Right lobe of liver (tissue), 6 donors: ENCODE measurements around the gene C7orf25. TPM values are rescaled to one million over a fixed set of nuclear protein-coding genes. Genes with fewer than 3 reads are reported as not detected.
A peak's percentile ranks its signal among the peaks of the same experiment; 100 is the strongest.

Experiments used
- ATAC-seq, 4 donors: fragments of 200-7000 bp; cut with Tn5 transposase; one replicate each; pipeline ENCODE4 v1.9.1; 2020; ENCODE audit warnings: mild to moderate bottlenecking in 4 of 4, moderate library complexity in 4 of 4
- DNase-seq, 3 donors: peaks; one replicate each; pipeline ENCODE4 v3.0.0-alpha.2; 2020
- H3K27ac ChIP-seq, 3 donors: fragments of 200-600 bp; one replicate each; pipeline ENCODE4 v1.8.0; 2022
- H3K27me3 ChIP-seq, 2 donors: fragments of 200-600 bp; one replicate each; pipeline ENCODE4 v1.8.0; 2022
- H3K36me3 ChIP-seq, 4 donors: fragments of 200-600 bp; sonication (generic) in 1 of 4; one replicate each; pipeline versions ENCODE4 v1.5.1 to v1.8.0; 2017 to 2022; ENCODE audit warnings: control low read depth in 1 of 4
- H3K4me1 ChIP-seq, 4 donors: fragments of 200-600 bp; sonication (generic) in 1 of 4; one replicate each; pipeline versions ENCODE4 v1.5.1 to v1.8.0; 2017 to 2022; ENCODE audit warnings: control low read depth in 1 of 4
- H3K4me3 ChIP-seq, 3 donors: fragments of 200-600 bp; one replicate each; pipeline ENCODE4 v1.8.0; 2022
- H3K9me3 ChIP-seq, 4 donors: fragments of 200-600 bp; sonication (generic) in 1 of 4; one replicate each; pipeline versions ENCODE4 v1.5.1 to v1.8.0; 2017 to 2022; ENCODE audit warnings: control low read depth in 1 of 4
- POLR2A ChIP-seq: fragments of 450-650 bp; IDR thresholded peaks from one replicate; pipeline ENCODE4 v1.6.1; 2017; ENCODE audit warnings: antibody characterized with exemption, mild to moderate bottlenecking
- whole genome bisulfite sequencing: methylation state at CpG from one replicate; pipeline ENCODE4 v1.1.6; 2018; ENCODE audit warnings: low coverage, low lambda C conversion rate; ENCODE audit not compliant: insufficient coverage; ENCODE audit errors: missing lambda C conversion rate; 5-methylcytosine and 5-hydroxymethylcytosine counted together
- intact Hi-C, 2 donors: fragments of 100-400 bp; cut with DNase I; formaldehyde crosslinking; loops; one replicate each; pipeline versions ENCODE4 v1.11.2 to v1.14.1; 2022
- total RNA-seq, 6 experiments: library from RNA; depleted of rRNA in 2 of 6; stranded (reverse); fragments of >200 nt in 2 of 6; fragmentation: NEBNext Ultra II Directional in 3 of 6; extraction: Animal tissue kit (Norgen Biotek cat#: 25700) in 3 of 6; gene quantifications; one replicate each; pipeline versions ENCODE4 v1.1.0 to v1.2.4, GENCODE V29; 2016 to 2023
- TF ChIP-seq, protein P1 (sequence below), 4 donors: fragments of 200-600 bp in 3 of 4; fragments of 450-650 bp in 1 of 4; IDR thresholded peaks; one replicate each; pipeline versions ENCODE4 v1.5.1 to v1.8.0; 2016 to 2022; ENCODE audit warnings: antibody characterized with exemption in 4 of 4, mild to moderate bottlenecking in 2 of 4
- donor health status: DM: no; HTN: yes; CAD: no.
- donor health status: DM: no; HTN: no; CAD: no.
- donor health status: DM: no; HTN: no; CAD: no.
- donor health status: DM: no; HTN: yes; CAD: no.
- donor health status: DM: no; HTN: yes; CAD: no.

C7orf25 gene
- total RNA-seq, 6 experiments from 2014 or later: 2.4 to 6.7 (median 3.7) TPM

- TF ChIP-seq, protein P1, sequence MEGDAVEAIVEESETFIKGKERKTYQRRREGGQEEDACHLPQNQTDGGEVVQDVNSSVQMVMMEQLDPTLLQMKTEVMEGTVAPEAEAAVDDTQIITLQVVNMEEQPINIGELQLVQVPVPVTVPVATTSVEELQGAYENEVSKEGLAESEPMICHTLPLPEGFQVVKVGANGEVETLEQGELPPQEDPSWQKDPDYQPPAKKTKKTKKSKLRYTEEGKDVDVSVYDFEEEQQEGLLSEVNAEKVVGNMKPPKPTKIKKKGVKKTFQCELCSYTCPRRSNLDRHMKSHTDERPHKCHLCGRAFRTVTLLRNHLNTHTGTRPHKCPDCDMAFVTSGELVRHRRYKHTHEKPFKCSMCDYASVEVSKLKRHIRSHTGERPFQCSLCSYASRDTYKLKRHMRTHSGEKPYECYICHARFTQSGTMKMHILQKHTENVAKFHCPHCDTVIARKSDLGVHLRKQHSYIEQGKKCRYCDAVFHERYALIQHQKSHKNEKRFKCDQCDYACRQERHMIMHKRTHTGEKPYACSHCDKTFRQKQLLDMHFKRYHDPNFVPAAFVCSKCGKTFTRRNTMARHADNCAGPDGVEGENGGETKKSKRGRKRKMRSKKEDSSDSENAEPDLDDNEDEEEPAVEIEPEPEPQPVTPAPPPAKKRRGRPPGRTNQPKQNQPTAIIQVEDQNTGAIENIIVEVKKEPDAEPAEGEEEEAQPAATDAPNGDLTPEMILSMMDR (IDR thresholded peaks at IDR 0.05): no peak
- TF ChIP-seq POLR2A: no peak
- H3K4me1 ChIP-seq: peaks cover 0 to 36% (median 6%) of the 10 kb centered on the region in 4 donors
- H3K36me3 ChIP-seq: no peaks in the 10 kb centered on the region
- no peak overlapping the region for H3K4me3 ChIP-seq
- no peaks in the 10 kb centered on the region for H3K9me3 ChIP-seq
- peak overlapping the region in 1 of 3 donors; percentile 72 for H3K27ac ChIP-seq
- DNase-seq (no peak), ATAC-seq (no peak)
- no peaks in the 10 kb centered on the region for H3K27me3 ChIP-seq
- intact Hi-C loops: no loop called here
These were observed 4.6 kb downstream of the C7orf25 start for GRCh38 chr7:42907316-42907715.

- WGBS: no CpG with 5 or more reads among the region's 1 CpG
- intact Hi-C loops: no loop called here
- no peaks in the 10 kb centered on the region for H3K9me3 ChIP-seq
- no peak overlapping the region for H3K4me3 ChIP-seq
- TF ChIP-seq, protein P1 (IDR thresholded peaks at IDR 0.05): no peak
- no peak for TF ChIP-seq POLR2A
- no peaks in the 10 kb centered on the region for H3K27me3 ChIP-seq
- ATAC-seq: no peak
- no peaks in the 10 kb centered on the region for H3K36me3 ChIP-seq
- no peak for DNase-seq
- peaks cover 0 to 36% (median 6%) of the 10 kb centered on the region in 4 donors for H3K4me1 ChIP-seq
- H3K27ac ChIP-seq: no peak overlapping the region
These were observed 5.7 kb downstream of the C7orf25 start for GRCh38 chr7:42906181-42906580.

DNA sequence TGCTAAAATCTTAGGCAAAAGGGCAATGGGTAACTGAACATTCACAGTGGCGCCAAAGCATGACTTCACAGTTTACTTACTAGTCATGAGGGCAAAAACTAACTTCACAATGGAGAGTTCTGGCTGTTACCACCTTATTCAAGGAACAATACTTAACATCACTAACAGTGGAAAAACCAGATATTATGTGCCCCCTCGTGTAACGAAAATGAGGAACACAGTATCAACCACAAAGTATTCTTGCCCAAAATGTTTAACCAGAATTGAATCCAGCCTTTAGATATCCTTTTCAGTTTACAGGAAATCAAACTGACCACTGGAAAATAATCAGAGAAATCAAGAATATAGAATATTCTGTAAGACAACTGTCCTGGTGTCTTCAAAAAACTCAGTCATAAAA, 9.5 kb downstream of the C7orf25 start:
- 42% methylated on average over 3 of the region's 3 CpGs for WGBS
- ATAC-seq (no peak), DNase-seq (no peak)
- peaks cover 0 to 5% (median under 1%) of the 10 kb centered on the region in 4 donors for H3K4me1 ChIP-seq
- H3K9me3 ChIP-seq: no peaks in the 10 kb centered on the region
- H3K36me3 ChIP-seq: no peaks in the 10 kb centered on the region
- no peak for TF ChIP-seq POLR2A
- TF ChIP-seq, protein P1 (IDR thresholded peaks at IDR 0.05): no peak
- intact Hi-C loops: no loop called here
- no peak overlapping the region for H3K4me3 ChIP-seq
- H3K27me3 ChIP-seq: no peaks in the 10 kb centered on the region
- H3K27ac ChIP-seq: no peak overlapping the region

DNA sequence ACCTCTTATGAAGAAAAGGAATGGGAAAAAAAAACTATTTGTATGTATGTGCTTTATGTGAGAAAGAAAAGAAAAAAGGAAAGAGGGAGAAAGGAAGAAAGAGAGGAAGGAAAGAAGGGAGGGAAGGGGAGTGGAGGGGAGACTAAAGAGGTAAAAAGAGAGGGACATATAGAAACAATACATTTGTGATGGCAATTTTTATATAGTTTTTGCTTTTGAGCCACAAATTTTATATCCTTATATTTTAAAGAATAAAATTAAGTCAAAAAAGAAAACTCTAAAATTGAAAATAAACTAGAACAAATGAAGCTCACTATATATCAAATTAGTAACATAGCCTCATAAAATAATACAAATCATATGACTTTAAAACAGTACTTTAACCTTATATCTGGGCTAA, 11.0 kb downstream of the C7orf25 start:
- H3K4me3 ChIP-seq: no peak overlapping the region
- H3K27me3 ChIP-seq: no peaks in the 10 kb centered on the region
- no peak for TF ChIP-seq POLR2A
- TF ChIP-seq, protein P1 (IDR thresholded peaks at IDR 0.05): no peak
- H3K36me3 ChIP-seq: no peaks in the 10 kb centered on the region
- H3K4me1 ChIP-seq: no peaks in the 10 kb centered on the region
- DNase-seq: no peak
- H3K27ac ChIP-seq: no peak overlapping the region
- peaks cover 0 to 6% (median 0%) of the 10 kb centered on the region in 4 donors for H3K9me3 ChIP-seq
- no peak for ATAC-seq
- intact Hi-C loops: no loop called here
